Activated naive CD8-positive, alpha-beta T cell treated with anti-CD3 and anti-CD28 coated beads, Interleukin-2, amount 50 U/mL, for 16 hours (primary cell): ENCODE data around the gene ZNF487.
"Not testable (repeated sequence)": the region's sequence is repeated elsewhere in the genome, so short reads cannot be mapped to it uniquely, and the experiment has no call there.

Experiments used
- DNase-seq: peaks from one replicate; pipeline ENCODE4 v3.0.0-alpha.2; 2020; ENCODE audit warnings: low read depth, low spot score

Gene ZNF487

DNA sequence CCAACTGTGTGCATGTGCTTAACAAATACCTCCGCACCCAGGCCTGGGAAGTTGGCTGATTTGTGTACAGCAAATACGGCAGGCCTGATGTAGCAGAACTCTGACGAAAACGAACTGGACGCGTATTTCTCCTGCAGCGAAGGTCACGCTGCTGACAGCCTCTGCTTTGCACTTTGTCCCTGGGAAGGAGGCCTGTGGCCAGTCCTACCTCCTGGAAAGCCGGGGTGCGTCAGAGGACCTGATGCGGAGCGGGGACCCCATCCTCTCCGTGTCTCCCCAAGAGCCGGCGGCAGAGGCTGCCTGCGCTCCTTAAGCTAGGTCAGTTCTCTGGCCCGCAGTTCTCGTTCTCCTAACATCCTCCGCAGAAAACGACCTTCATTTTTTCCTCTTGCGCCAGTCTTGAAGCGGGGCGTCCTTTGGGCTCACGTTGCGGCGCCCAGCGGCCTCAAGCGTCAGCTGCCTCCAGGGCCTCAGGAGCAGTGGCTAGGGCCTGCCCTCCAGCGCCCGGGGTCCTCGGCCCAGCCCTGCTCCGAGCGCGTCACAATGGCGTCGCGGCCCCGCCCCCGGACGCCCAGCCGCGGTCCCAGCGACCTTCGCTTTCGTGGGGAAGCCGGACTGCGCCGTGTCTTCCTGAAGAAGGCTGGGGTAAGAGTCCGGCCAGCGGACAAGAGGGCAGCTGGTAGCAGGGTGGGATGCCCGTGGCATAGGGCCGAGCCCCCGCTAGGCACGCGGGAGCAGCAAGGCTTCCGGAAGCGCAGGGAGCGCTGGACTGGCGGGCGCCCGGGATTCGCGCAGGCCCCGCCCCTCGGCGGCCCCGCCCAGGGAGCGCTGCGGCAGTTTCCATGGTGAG is at the start of gene ZNF487:
ZNF487 (plus strand) TSS at position 821 of the 850 bp plus-strand sequence. CDS start 38,703 bp downstream, outside the sequence.
- DNase-seq: peak; percentile 66

- no peak for DNase-seq
These were observed 49.3 kb upstream of the ZNF487 start for GRCh38 chr10:43387678-43388032.

DNA sequence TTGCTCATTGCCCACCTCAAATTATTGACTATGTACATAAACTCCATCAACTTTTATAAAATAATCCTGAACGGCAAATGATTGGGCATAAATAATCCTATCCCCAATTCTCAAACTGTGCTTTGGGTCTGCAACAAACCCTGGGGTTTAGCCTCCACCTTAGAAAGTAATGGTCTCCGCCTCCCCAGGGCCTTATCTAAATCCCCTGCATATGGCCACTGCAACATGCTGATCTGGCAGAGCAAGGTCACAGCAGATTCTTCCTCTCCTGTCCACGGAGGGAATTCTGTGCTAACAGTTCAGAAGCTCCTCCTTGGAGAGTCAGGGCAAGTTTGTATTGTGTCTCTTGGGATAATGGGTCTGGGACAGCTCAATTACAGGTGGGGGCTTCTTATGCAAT is 47.0 kb upstream of the ZNF487 start:
- DNase-seq: no peak

DNA sequence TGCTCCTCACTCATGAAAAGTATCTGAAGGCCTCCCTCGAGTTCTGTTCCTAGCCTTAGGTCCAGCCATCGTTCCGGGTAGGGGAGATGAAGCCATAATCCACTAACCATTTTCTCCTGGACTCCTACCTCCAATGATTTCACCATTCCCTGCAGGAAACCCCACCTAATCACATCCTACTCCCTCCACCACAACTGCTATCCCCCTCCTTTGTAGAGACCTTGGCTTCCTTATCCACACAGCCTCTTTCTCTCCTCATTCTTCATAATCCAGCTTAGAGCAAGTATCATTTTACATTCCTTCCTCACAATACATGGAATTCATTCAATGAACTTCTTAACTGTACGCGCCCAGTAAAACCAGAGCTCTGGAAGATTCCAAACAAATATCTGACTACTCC is 46.6 kb upstream of the ZNF487 start:
- no peak for DNase-seq

- DNase-seq: no peak
These were observed 46.2 kb upstream of the ZNF487 start for GRCh38 chr10:43390759-43391158.

DNA sequence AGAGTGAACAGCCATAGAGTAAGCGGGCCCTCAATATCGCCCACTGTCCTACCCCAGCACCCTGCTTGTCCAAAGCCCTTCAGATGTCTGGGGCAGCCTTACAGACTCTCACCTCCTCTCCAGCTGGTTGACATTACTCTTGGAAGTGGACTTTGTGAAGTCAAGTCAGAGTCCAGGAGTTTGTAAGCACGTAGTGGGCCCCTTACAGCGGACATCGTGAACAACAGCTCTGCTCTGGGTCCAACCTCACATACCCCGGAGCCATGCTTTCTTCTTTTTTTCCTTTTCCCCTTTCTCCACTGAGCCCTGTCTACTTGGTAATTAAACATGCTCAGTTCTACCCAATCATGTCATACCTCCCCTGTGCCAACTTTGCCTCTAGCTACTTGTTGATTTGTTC is 45.4 kb upstream of the ZNF487 start:
- DNase-seq: no peak

DNA sequence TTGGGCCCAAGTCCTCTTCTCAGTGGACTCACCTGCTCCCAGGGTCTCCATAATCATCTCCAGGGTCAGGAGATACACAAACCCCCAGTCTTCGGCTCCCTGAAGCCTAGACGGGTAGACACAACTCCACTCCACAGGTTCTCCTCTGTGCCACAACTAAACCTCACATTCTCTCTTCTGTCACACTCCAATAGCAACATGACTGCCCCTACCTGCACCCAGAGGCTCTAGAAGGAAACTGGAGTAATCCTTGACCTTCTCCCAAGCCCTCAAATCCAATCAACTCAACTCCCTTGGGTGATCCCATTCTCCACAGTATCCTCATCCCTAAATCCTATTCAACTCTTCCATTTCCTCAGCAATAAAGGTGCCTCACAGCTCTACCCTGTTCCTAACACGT is 44.2 kb upstream of the ZNF487 start:
- no peak for DNase-seq

DNA sequence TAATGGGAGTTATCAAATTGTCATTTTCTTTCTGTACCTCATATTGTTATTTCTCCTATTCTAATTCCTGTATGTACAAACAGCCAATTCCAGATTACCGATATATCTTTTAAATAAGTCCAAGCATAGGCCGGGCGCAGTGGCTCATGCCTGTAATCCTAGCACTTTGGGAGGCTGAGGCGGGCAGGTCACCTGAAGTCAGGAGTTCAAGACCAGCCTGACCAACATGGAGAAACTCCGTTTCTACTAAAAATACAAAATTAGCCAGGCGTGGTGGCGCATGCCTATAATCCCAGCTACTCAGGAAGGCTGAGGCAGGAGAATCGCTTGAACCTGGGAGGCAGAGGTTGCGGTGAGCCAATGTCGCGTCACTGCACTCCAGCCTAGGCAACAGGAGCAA is 43.7 kb upstream of the ZNF487 start:
- DNase-seq: not testable (repeated sequence)

DNA sequence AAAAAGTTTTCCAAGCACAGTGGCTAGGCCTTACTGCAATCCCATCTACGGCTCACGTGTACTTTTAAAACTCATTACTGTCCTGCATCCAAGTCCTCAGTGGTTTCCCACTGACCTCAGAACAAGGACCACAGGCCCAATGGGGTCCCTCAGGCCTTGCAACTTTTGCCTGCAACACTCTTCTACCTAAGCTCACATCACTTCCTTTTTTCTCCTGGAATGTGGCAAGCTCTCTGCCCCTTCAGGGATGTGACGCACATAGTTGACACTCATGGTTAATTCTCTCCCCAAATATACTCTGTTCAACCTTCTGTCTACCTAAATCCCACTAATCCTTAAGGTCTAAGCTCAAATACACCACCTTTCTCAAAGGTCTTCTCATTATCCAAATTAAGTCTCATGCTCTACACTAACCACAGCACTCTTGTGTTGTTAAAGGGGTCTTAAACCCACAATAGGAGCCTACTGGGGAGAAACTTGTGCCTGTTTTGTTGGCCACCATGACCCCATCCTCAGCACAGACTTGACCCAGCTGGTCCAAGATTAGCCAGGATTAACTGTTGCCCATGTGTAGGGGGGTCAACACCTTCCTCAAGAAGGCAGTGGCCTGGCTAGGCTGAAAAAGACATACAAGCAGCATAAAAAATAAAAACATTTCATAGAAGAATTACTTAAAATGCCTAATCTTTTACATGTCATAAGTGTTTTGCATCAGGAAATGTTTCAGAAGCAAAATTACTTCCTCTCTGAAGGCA is 43.1 kb upstream of the ZNF487 start:
- no peak for DNase-seq

DNA sequence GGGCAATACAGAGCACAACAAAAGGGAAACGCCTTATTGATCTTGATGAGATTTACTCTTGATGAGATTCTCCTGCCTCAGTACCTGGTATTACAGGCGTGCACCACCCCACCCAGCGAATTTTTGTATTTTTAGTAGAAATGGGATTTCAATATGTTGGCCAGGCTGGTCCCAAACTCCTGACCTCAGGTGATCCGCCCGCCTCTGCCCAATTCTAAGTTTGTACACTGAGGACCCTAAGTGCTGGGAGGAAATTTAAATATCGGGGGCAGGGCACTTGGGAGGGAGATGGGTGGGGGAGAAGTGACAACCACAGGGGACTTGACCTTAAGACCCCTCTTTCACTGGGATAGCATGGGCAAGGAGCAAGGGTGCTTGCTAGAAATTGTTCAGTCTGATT is 42.0 kb upstream of the ZNF487 start:
- no peak for DNase-seq

- no peak for DNase-seq
These were observed 41.3 kb upstream of the ZNF487 start for GRCh38 chr10:43395571-43396060.

- no peak for DNase-seq
These were observed 40.6 kb upstream of the ZNF487 start for GRCh38 chr10:43396061-43396927.

DNA sequence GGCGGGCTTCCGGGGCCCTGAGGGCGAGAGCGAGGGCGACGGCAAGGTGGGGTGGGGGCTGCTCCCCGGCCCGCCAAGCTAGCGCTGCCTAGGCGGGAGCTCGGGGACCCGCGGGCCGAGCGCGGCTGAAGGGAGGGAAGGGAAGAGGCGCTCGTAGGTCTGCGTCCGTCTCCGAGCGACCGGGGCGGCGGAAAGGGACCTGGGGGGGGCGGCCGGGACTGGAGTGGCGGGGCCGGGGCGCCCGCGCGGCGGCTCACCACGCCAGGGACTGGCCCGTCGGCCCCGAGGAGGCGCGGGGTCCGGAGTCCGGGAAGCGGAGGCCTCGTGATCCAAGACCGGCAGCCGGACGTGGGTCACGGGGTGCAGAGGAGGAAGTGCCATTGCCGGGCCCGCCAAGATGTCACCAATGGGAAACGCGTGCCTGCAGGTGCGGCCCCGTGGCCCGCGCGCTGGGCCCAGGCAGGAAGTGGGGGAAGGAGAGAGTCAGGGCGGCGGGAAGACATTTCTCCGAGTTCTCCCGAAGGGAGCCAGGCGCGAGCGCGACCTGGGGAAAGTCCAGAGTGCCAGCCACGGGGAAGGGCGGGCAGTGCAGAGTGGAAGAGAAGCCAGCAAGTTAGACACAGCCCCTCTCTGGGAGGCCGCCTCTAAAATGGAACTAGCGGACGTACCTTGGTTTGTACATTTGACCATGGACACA is 39.8 kb upstream of the ZNF487 start:
- DNase-seq: no peak

DNA sequence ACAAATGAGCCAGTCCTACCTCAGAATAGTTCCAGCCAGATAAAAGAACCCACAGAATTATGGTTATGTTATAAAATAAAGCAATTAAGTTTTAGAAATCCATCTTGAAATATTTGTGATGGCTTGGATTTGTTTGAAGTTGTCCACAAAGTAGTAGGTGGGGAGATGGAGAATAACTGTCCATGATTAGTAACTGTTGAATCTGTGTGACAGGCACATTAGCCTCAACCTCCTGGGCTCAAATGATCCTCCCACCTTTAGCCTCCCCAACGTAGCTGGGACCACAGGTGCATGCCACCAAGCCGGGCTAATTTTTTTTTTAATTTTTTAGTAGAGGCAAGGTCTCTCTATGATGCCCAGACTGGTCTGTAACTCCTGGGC is 38.0 kb upstream of the ZNF487 start:
- no peak for DNase-seq

DNA sequence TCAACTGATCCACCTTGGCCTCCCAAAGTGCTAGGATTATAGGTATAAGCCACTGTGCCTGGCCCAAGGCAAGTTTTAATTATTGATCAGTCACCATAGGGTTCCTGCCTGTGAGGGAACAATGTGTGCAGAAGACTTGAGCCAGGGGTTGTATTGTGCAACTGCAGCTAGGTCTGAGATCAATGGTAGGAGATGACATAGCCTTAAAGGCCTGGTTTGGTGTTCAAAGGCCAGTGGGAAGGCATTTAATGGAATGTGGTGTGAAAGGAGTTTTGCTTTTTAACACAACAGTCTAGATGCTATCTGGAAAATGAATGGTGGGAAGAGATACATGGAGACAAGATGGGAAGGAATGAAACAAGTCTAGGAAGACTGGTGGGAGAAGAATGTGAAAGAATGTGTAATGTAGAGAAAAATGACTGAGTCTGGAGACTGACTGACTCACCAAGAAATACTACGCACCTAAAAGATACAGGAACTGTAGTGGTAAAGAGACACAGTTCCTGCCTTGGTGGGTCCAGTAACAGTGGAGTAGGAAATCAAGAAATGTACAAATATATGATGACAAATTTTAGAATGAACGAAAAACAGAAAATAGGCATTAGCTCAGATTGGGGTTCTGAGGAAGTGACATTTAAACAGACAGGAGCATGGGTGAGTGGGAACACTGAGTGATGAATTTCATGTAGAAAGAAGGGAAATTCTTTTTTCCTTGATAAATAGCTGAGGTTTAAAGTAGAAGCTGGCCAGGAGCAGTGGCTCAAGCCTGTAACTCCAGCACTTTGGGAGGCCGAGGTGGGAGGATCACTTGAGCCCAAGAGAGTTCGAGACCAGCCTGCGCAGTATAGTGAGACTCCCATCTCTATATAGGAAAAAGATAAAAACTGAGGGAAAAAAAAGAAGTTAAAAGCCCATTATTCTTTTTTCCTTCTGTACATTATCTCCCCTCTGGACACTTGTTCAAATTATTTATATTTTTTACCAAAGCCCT is 37.3 kb upstream of the ZNF487 start:
- DNase-seq: no peak

DNA sequence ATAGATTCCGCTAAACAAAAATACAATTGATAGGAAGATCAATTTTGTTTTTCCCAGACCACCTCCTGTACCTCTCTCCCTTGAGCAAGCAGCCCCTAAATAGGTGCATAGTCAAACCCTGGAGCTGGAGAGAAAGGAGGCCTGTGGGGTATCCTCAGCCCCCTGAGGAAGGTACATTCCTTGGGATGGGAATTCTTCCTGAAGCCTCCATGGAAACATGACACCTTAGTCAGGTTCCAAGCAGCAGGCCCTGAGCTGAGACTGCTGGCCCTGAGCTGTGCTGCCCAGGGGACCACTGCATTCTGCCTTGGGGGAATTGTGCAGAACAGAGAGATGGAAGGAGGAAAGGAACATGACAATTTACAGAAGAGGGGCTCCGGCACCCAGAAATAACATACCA is 35.3 kb upstream of the ZNF487 start:
- DNase-seq: no peak

DNA sequence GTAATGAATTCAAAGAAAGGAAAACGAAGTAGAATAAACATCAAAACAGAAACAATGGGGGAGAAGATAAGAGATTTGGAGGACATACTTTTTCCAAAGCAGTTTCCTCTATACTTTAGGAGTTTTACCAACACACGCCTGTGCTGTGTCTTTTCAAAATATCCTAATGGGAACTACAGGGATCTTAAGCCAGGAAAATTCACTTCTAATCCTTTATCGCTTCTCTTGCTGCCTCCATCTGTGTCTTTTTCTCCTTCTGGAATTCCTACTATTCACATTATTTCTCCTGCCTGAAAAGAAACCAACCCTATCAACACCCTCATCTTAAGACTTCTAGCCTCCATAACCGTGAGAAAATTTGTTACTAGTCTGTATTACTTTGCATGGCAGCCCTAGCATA is 34.7 kb upstream of the ZNF487 start:
- no peak for DNase-seq

GRCh38 chr10:43402880-43403452 is 33.9 kb upstream of the ZNF487 start:
- no peak for DNase-seq

DNA sequence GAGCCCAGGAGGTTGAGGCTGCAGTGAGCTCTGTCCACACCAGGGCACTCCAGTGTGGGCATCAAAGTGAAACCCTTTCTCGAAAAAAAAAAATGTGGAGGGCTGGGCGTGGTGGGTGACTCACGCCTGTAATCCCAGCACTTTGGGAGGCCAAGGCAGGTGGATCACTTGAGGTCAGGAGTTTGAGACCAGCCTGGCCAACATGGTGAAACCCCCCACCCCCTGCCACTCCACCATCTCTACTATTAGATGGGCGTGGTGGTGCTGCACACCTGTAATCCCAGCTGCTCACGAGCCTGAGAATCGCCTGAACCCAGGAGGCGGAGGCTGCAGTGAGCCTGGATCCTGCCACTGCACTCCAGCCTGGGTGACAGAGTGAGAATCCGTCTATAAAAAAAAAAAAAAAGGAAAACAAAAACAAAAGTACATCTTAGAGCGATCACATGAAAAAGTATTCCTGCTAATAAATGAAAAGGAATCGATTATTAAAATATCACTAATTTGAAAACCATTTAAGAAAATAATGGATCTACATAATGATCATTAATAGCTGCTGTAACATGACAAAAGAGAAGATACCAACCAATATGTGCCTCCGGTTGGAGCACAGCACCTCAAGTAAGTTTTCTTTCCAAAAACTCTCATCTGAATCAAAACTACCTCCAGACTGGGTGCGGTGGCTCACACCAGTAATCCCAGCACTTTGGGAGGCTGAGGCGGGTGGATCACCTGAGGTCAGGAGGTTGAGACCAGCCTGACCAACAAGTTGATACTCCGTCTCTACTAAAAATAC is 32.8 kb upstream of the ZNF487 start:
- no peak for DNase-seq
